Calu3 (cell line): ENCODE measurements around the gene LIN28A. TPM values are rescaled to one million over a fixed set of nuclear protein-coding genes. Genes with fewer than 3 reads are reported as not detected.

Experiments used
- BruUV-seq: library from RNA; stranded (reverse); fragments of 400-500 nt; replicated peaks from 2 replicates; lab custom pipeline; 2021; lab: Mats Ljungman, UMichigan
- CTCF ChIA-PET: fragments of 300-600 bp; sonication (Branson Sonifier 250); formaldehyde crosslinking; loops from one replicate; lab custom pipeline; 2022; ENCODE audit warnings: antibody characterized with exemption; lab: Charles Lee
- DNase-seq: peaks from one replicate; pipeline ENCODE4 v3.0.0; 2022
- H3K27ac Mint-ChIP-seq: one replicate; pipeline ENCODE4 v1.8.0; 2022; ENCODE audit warnings: mixed read lengths; ENCODE audit not compliant: unreplicated experiment
- H3K27me3 Mint-ChIP-seq: one replicate; pipeline ENCODE4 v1.8.0; 2022; ENCODE audit warnings: mixed read lengths; ENCODE audit not compliant: unreplicated experiment
- H3K36me3 Mint-ChIP-seq: one replicate; pipeline ENCODE4 v1.8.0; 2022; ENCODE audit warnings: mild to moderate bottlenecking, moderate library complexity, mixed read lengths; ENCODE audit not compliant: insufficient read depth, unreplicated experiment
- H3K4me1 Mint-ChIP-seq: one replicate; pipeline ENCODE4 v1.8.0; 2022; ENCODE audit warnings: mild to moderate bottlenecking, low read depth, mixed read lengths; ENCODE audit not compliant: unreplicated experiment
- H3K4me3 Mint-ChIP-seq: one replicate; pipeline ENCODE4 v1.8.0; 2022; ENCODE audit warnings: mild to moderate bottlenecking, low read depth, moderate library complexity, mixed read lengths; ENCODE audit not compliant: unreplicated experiment
- H3K9me3 Mint-ChIP-seq: one replicate; pipeline ENCODE4 v1.8.0; 2022; ENCODE audit warnings: low read depth, mixed read lengths; ENCODE audit not compliant: unreplicated experiment
- CTCF ChIP-seq: fragments of 200-600 bp; IDR thresholded peaks from one replicate; pipeline ENCODE4 v1.8.0; 2022; ENCODE audit warnings: antibody characterized with exemption; ENCODE audit not compliant: unreplicated experiment
- intact Hi-C: fragments of 100-400 bp; cut with micrococcal nuclease; formaldehyde crosslinking; loops from one replicate; pipeline ENCODE4 v1.10.0; 2022; ENCODE audit not compliant: unreplicated experiment
- total RNA-seq: library from RNA; stranded (reverse); gene quantifications from 2 replicates; pipeline ENCODE4 v1.2.3, GENCODE V29; 2022

Gene LIN28A
- total RNA-seq, 1 experiment from 2014 or later = not detected

GRCh38 chr1:26438041-26438440 lies 27.4 kb downstream of the LIN28A start:
- CTCF ChIA-PET = no interaction called here
- no TSS peak for BruUV-seq
- no peak overlapping the region for H3K4me3 Mint-ChIP-seq
- peaks cover 21% of the 10 kb centered on the region for H3K36me3 Mint-ChIP-seq
- H3K4me1 Mint-ChIP-seq = no peaks in the 10 kb centered on the region
- H3K9me3 Mint-ChIP-seq = no peaks in the 10 kb centered on the region
- DNase-seq = no peak
- intact Hi-C loops = no loop called here
- no peak overlapping the region for H3K27ac Mint-ChIP-seq
- TF ChIP-seq CTCF = no peak
- no peaks in the 10 kb centered on the region for H3K27me3 Mint-ChIP-seq

- TF ChIP-seq CTCF = no peak
- Mint-ChIP-seq H3K9me3 (no peaks in the 10 kb centered on the region), H3K27ac (no peak overlapping the region), H3K4me1 (no peaks in the 10 kb centered on the region), H3K4me3 (no peak overlapping the region), H3K36me3 (peaks cover 17% of the 10 kb centered on the region), H3K27me3 (no peaks in the 10 kb centered on the region)
- DNase-seq = no peak
- CTCF ChIA-PET = no interaction called here
- BruUV-seq = no TSS peak
- intact Hi-C loops = no loop called here
Observed at GRCh38 chr1:26440259-26440658, 29.6 kb downstream of the LIN28A start.

- Mint-ChIP-seq H3K9me3 (no peaks in the 10 kb centered on the region), H3K27me3 (no peaks in the 10 kb centered on the region), H3K27ac (no peak overlapping the region), H3K4me3 (no peak overlapping the region), H3K36me3 (no peaks in the 10 kb centered on the region), H3K4me1 (peaks cover 12% of the 10 kb centered on the region)
- TF ChIP-seq CTCF = no peak
- intact Hi-C loops = no loop called here
- DNase-seq = no peak
- BruUV-seq = no TSS peak
- CTCF ChIA-PET = no interaction called here
Observed at GRCh38 chr1:26449868-26450267, 39.3 kb downstream of the LIN28A start.

- no peaks in the 10 kb centered on the region for H3K9me3 Mint-ChIP-seq
- H3K36me3 Mint-ChIP-seq = no peaks in the 10 kb centered on the region
- no TSS peak for BruUV-seq
- CTCF ChIA-PET = no interaction called here
- H3K27ac Mint-ChIP-seq = no peak overlapping the region
- H3K4me3 Mint-ChIP-seq = no peak overlapping the region
- H3K27me3 Mint-ChIP-seq = no peaks in the 10 kb centered on the region
- DNase-seq = no peak
- intact Hi-C loops = no loop called here
- no peak for TF ChIP-seq CTCF
- peaks cover 12% of the 10 kb centered on the region for H3K4me1 Mint-ChIP-seq
Observed at GRCh38 chr1:26450908-26451307, 40.3 kb downstream of the LIN28A start.
